ENCODE results near the gene RTN4IP1.

DNA sequence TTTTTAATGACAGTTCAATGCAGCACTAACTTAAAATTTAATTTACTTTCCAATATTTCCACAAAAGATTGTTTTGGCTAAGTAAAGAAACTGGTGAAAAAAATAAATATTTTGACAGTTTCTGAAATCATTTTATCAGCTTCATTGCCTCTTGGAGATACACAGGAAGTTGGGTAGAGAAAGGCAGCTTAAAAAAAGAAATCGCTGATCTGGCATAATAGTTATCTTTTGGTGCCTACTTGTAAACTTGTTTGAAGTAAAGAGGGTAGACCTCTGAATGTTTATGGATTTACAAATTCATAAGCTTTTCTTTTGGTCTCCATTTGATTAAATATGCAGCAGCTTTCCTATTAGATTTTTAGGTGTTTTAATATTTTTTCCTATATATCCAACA is 103.4 kb downstream of the RTN4IP1 start:
- TF ChIP-seq, protein P1, sequence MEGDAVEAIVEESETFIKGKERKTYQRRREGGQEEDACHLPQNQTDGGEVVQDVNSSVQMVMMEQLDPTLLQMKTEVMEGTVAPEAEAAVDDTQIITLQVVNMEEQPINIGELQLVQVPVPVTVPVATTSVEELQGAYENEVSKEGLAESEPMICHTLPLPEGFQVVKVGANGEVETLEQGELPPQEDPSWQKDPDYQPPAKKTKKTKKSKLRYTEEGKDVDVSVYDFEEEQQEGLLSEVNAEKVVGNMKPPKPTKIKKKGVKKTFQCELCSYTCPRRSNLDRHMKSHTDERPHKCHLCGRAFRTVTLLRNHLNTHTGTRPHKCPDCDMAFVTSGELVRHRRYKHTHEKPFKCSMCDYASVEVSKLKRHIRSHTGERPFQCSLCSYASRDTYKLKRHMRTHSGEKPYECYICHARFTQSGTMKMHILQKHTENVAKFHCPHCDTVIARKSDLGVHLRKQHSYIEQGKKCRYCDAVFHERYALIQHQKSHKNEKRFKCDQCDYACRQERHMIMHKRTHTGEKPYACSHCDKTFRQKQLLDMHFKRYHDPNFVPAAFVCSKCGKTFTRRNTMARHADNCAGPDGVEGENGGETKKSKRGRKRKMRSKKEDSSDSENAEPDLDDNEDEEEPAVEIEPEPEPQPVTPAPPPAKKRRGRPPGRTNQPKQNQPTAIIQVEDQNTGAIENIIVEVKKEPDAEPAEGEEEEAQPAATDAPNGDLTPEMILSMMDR (IDR thresholded peaks at IDR 0.05; ENCODE audit: poor library complexity, severe bottlenecking): no peak
- TF ChIP-seq MXI1 (conservative IDR thresholded peaks at IDR 0.05; ENCODE audit: poor library complexity, severe bottlenecking): no peak
- TF ChIP-seq POLR2AphosphoS5 (IDR thresholded peaks at IDR 0.05): no peak
